ENCODE results near the gene NAALADL2.
A peak's percentile ranks its signal among the peaks of the same experiment; 100 is the strongest.

Gene NAALADL2

GRCh38 chr3:175102161-175102560 lies 243.0 kb downstream of the NAALADL2 start:
- WGBS (ENCODE audit: insufficient coverage, insufficient read length) = no CpG with 5 or more reads among the region's 1 CpG
- Histone ChIP-seq H3K4me3 (ENCODE audit: low read length) (no peak overlapping the region), H3K27ac (ENCODE audit: low read length) (no peak overlapping the region), H3K36me3 (ENCODE audit: control insufficient read depth, insufficient read depth, low read length) (no peaks in the 10 kb centered on the region), H3K27me3 (ENCODE audit: control insufficient read depth, insufficient read depth, low read length) (no peaks in the 10 kb centered on the region), H3K9me3 (ENCODE audit: control insufficient read depth, insufficient read depth, low read length) (no peaks in the 10 kb centered on the region), H3K4me1 (ENCODE audit: control insufficient read depth, insufficient read depth, low read length) (no peaks in the 10 kb centered on the region)
- no peak for DNase-seq (ENCODE audit: low read depth, low spot score)

DNA sequence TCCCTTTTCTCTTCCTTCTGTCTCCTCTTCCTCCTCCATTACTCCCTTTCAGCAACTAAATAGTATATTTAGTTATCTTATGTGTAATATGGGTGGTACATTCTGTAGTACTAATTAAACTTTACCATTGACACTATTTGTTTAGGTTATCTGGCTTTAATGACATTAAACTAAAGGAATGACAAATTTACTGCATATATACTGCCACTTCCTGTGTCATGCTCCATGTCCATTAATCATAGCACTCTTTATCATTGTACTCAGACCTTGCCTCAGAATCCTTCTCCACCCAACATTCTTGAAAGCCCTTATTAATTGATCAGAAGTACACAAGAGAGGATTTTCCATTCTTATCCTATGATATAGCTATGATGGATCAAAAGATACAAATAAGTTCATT lies 244.2 kb downstream of the NAALADL2 start:
- Histone ChIP-seq H3K27me3 (ENCODE audit: control insufficient read depth, insufficient read depth, low read length) (no peaks in the 10 kb centered on the region), H3K4me3 (ENCODE audit: low read length) (no peak overlapping the region), H3K27ac (ENCODE audit: low read length) (no peak overlapping the region), H3K9me3 (ENCODE audit: control insufficient read depth, insufficient read depth, low read length) (no peaks in the 10 kb centered on the region), H3K36me3 (ENCODE audit: control insufficient read depth, insufficient read depth, low read length) (no peaks in the 10 kb centered on the region), H3K4me1 (ENCODE audit: control insufficient read depth, insufficient read depth, low read length) (no peaks in the 10 kb centered on the region)
- no peak for DNase-seq (ENCODE audit: low read depth, low spot score)

GRCh38 chr3:175105066-175105465 lies 245.9 kb downstream of the NAALADL2 start:
- Histone ChIP-seq H3K27me3 (ENCODE audit: control insufficient read depth, insufficient read depth, low read length) (no peaks in the 10 kb centered on the region), H3K36me3 (ENCODE audit: control insufficient read depth, insufficient read depth, low read length) (no peaks in the 10 kb centered on the region), H3K4me1 (ENCODE audit: control insufficient read depth, insufficient read depth, low read length) (no peaks in the 10 kb centered on the region), H3K9me3 (ENCODE audit: control insufficient read depth, insufficient read depth, low read length) (no peaks in the 10 kb centered on the region), H3K27ac (ENCODE audit: low read length) (no peak overlapping the region), H3K4me3 (ENCODE audit: low read length) (no peak overlapping the region)
- DNase-seq (ENCODE audit: low read depth, low spot score) = no peak

DNA sequence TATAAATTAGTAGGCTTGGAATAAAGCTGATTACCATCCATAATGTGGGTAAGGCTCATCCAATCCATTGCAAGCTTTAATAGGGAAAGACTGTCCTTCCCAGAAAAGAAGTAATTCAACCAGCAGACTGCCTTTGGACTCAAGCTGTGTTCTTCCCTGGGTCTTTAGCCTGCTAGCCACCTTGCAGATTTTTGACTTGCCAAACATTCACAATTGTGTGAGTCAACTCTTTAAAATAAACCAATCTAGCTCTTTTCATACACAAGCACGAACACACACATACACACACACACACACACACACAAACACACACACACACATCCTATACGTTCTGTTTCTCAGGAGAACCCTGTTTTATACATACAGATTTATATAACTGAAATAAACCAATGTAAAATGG lies 248.1 kb downstream of the NAALADL2 start:
- Histone ChIP-seq H3K9me3 (ENCODE audit: control insufficient read depth, insufficient read depth, low read length) (no peaks in the 10 kb centered on the region), H3K4me3 (ENCODE audit: low read length) (no peak overlapping the region), H3K4me1 (ENCODE audit: control insufficient read depth, insufficient read depth, low read length) (no peaks in the 10 kb centered on the region), H3K27me3 (ENCODE audit: control insufficient read depth, insufficient read depth, low read length) (no peaks in the 10 kb centered on the region), H3K27ac (ENCODE audit: low read length) (no peak overlapping the region), H3K36me3 (ENCODE audit: control insufficient read depth, insufficient read depth, low read length) (no peaks in the 10 kb centered on the region)
- 100% methylated on average over 2 of the region's 2 CpGs for WGBS (ENCODE audit: insufficient coverage, insufficient read length)
- no peak for DNase-seq (ENCODE audit: low read depth, low spot score)

GRCh38 chr3:175107995-175108394 lies 248.9 kb downstream of the NAALADL2 start:
- Histone ChIP-seq H3K27ac (ENCODE audit: low read length) (no peak overlapping the region), H3K27me3 (ENCODE audit: control insufficient read depth, insufficient read depth, low read length) (no peaks in the 10 kb centered on the region), H3K4me3 (ENCODE audit: low read length) (no peak overlapping the region), H3K9me3 (ENCODE audit: control insufficient read depth, insufficient read depth, low read length) (no peaks in the 10 kb centered on the region), H3K36me3 (ENCODE audit: control insufficient read depth, insufficient read depth, low read length) (no peaks in the 10 kb centered on the region), H3K4me1 (ENCODE audit: control insufficient read depth, insufficient read depth, low read length) (no peaks in the 10 kb centered on the region)
- no peak for DNase-seq (ENCODE audit: low read depth, low spot score)

DNA sequence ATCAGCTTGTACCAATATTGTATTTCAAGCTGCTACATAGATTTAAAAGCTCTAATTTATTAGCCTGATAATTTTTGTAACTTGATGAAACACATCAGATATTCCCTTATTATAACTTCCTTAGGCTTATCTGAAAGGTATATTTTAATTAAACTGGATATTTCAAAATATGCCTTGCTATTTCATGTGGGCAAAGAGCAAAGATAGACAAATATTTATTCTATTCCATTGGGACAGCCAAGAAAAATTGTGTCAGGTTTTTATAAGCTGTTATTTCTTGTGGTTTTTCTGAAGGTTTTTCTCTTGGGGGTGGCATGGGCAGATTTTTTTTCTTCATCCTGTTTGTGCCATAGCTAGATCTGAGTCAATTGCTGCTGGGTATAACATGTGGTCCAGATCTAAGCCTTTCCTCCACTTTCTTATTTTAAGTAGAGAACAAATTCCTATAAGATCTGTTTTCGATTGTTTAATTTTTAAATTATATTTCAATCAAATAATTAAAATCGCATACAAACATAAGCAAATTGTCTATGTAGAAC lies 249.5 kb downstream of the NAALADL2 start:
- Histone ChIP-seq H3K36me3 (ENCODE audit: control insufficient read depth, insufficient read depth, low read length) (no peaks in the 10 kb centered on the region), H3K27me3 (ENCODE audit: control insufficient read depth, insufficient read depth, low read length) (no peaks in the 10 kb centered on the region), H3K4me3 (ENCODE audit: low read length) (no peak overlapping the region), H3K27ac (ENCODE audit: low read length) (no peak overlapping the region), H3K9me3 (ENCODE audit: control insufficient read depth, insufficient read depth, low read length) (no peaks in the 10 kb centered on the region), H3K4me1 (ENCODE audit: control insufficient read depth, insufficient read depth, low read length) (no peaks in the 10 kb centered on the region)
- WGBS (ENCODE audit: insufficient coverage, insufficient read length) = no CpG with 5 or more reads among the region's 2 CpGs
- DNase-seq (ENCODE audit: low read depth, low spot score) = no peak

GRCh38 chr3:175111036-175111435 lies 251.9 kb downstream of the NAALADL2 start:
- Histone ChIP-seq H3K4me3 (ENCODE audit: low read length) (no peak overlapping the region), H3K27me3 (ENCODE audit: control insufficient read depth, insufficient read depth, low read length) (no peaks in the 10 kb centered on the region), H3K9me3 (ENCODE audit: control insufficient read depth, insufficient read depth, low read length) (no peaks in the 10 kb centered on the region), H3K36me3 (ENCODE audit: control insufficient read depth, insufficient read depth, low read length) (no peaks in the 10 kb centered on the region), H3K4me1 (ENCODE audit: control insufficient read depth, insufficient read depth, low read length) (no peaks in the 10 kb centered on the region), H3K27ac (ENCODE audit: low read length) (no peak overlapping the region)
- WGBS (ENCODE audit: insufficient coverage, insufficient read length) = no CpG with 5 or more reads among the region's 2 CpGs
- no peak for DNase-seq (ENCODE audit: low read depth, low spot score)

DNA sequence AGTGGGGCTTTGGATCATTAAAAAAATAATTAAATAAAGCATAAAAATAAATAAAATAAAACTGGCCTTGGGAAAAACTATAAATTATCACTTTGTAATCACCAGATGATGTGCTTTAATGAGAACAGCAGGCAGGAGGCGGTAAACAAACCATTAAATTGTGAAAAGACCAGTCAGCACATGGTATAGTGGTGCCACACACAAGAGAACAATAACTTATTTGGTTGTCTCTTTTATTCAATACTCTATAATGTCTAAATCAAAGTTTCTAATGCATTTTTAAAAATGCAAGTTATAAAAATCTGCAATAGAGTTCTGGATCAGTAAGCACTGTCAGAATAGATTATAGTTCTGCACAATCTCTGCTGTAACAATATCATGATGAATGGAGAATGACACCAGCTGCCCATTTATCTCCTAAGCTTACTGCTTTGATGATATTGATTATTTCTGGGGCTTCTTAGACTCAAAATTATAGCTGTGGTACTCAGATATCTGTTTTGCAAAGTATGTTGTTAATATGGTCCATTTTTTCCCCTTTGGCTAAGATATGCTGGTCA lies 259.3 kb downstream of the NAALADL2 start:
- H3K36me3 ChIP-seq (ENCODE audit: control insufficient read depth, insufficient read depth, low read length) = no peaks in the 10 kb centered on the region
- H3K4me3 ChIP-seq (ENCODE audit: low read length) = no peak overlapping the region

DNA sequence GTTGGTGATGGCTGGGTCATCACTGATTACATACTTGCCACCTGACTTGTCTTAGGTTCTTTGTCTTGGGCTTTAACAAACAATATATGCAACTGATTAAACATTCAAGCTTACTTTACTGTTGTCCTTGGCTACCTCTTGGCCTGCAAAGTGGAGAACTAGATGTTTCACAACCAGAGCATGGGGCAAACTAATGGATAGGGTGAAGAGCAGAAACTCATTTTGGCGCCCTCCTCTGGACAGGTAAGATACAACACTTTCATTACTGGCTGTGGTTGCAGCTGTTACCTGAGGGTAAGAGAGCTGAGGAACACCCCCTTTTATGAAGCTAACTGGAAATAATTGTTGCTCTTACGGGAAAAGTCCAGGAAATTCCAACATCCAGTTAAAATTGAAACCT lies 262.1 kb downstream of the NAALADL2 start:
- Histone ChIP-seq H3K4me1 (ENCODE audit: control insufficient read depth, insufficient read depth, low read length) (no peaks in the 10 kb centered on the region), H3K4me3 (ENCODE audit: low read length) (no peak overlapping the region), H3K27me3 (ENCODE audit: control insufficient read depth, insufficient read depth, low read length) (no peaks in the 10 kb centered on the region), H3K9me3 (ENCODE audit: control insufficient read depth, insufficient read depth, low read length) (no peaks in the 10 kb centered on the region), H3K27ac (ENCODE audit: low read length) (no peak overlapping the region), H3K36me3 (ENCODE audit: control insufficient read depth, insufficient read depth, low read length) (no peaks in the 10 kb centered on the region)
- no CpG with 5 or more reads among the region's 2 CpGs for WGBS (ENCODE audit: insufficient coverage, insufficient read length)
- DNase-seq (ENCODE audit: low read depth, low spot score) = peak; percentile 22

More for the DNA sequence above, 259.3 kb downstream of the NAALADL2 start:
- DNase-seq (ENCODE audit: low read depth, low spot score) = no peak
- no CpG with 5 or more reads among the region's 1 CpG for WGBS (ENCODE audit: insufficient coverage, insufficient read length)
- Histone ChIP-seq H3K4me1 (ENCODE audit: control insufficient read depth, insufficient read depth, low read length) (no peaks in the 10 kb centered on the region), H3K27me3 (ENCODE audit: control insufficient read depth, insufficient read depth, low read length) (no peaks in the 10 kb centered on the region), H3K9me3 (ENCODE audit: control insufficient read depth, insufficient read depth, low read length) (no peaks in the 10 kb centered on the region), H3K27ac (ENCODE audit: low read length) (no peak overlapping the region)

DNA sequence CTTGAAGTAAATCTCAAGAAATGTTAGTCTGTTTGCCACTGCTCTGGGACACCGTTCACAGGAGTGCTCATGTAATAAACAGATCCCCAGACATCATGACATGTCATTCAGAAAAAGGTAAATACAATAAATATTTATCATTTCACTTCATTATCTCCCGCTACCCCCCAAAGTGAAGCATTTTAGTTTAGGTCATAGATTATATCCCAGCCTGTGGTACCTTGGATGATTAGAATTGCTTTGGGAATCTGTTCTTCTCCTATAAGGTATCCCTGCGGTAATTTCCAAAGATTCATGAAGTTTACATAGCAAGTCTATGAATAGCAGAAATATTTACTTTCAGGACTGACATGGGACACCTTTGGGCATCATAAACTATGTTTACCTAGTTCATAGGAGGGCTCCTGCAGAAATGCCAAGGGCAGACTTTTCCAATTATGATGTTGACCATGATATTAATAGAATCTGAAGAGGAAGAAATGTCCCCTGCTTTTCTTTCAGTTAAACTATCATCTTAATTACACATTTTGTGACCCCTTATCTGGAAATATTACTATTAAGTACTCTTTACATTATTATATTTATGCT lies 268.0 kb downstream of the NAALADL2 start:
- no peak overlapping the region for H3K4me3 ChIP-seq (ENCODE audit: low read length)
- H3K27me3 ChIP-seq (ENCODE audit: control insufficient read depth, insufficient read depth, low read length) = no peaks in the 10 kb centered on the region
- no peaks in the 10 kb centered on the region for H3K36me3 ChIP-seq (ENCODE audit: control insufficient read depth, insufficient read depth, low read length)
- H3K4me1 ChIP-seq (ENCODE audit: control insufficient read depth, insufficient read depth, low read length) = no peaks in the 10 kb centered on the region
- DNase-seq (ENCODE audit: low read depth, low spot score) = no peak
- no peaks in the 10 kb centered on the region for H3K9me3 ChIP-seq (ENCODE audit: control insufficient read depth, insufficient read depth, low read length)
- no CpG with 5 or more reads among the region's 3 CpGs for WGBS (ENCODE audit: insufficient coverage, insufficient read length)
- no peak overlapping the region for H3K27ac ChIP-seq (ENCODE audit: low read length)

GRCh38 chr3:175129126-175129525 lies 270.0 kb downstream of the NAALADL2 start:
- no CpG with 5 or more reads among the region's 2 CpGs for WGBS (ENCODE audit: insufficient coverage, insufficient read length)
- Histone ChIP-seq H3K9me3 (ENCODE audit: control insufficient read depth, insufficient read depth, low read length) (no peaks in the 10 kb centered on the region), H3K36me3 (ENCODE audit: control insufficient read depth, insufficient read depth, low read length) (no peaks in the 10 kb centered on the region), H3K4me1 (ENCODE audit: control insufficient read depth, insufficient read depth, low read length) (no peaks in the 10 kb centered on the region), H3K27me3 (ENCODE audit: control insufficient read depth, insufficient read depth, low read length) (no peaks in the 10 kb centered on the region), H3K4me3 (ENCODE audit: low read length) (no peak overlapping the region), H3K27ac (ENCODE audit: low read length) (no peak overlapping the region)
- DNase-seq (ENCODE audit: low read depth, low spot score) = no peak

All from iPS DF 6.9 (cell line).